Testis (tissue), 3 donors: Measurements from ENCODE around the gene MLLT1. TPM values are rescaled to one million over a fixed set of nuclear protein-coding genes. Genes with fewer than 3 reads are reported as not detected.

Experiments used
- DNase-seq: peaks from one replicate; pipeline ENCODE4 v3.0.0-alpha.2; 2019
- H3K27ac ChIP-seq, 2 donors: fragments of 200-600 bp; sonication (generic); one replicate each; pipeline ENCODE4 v1.5.1; 2019
- H3K27me3 ChIP-seq: fragments of 200-600 bp; sonication (generic); one replicate; pipeline ENCODE4 v1.5.1; 2019
- H3K36me3 ChIP-seq: fragments of 200-600 bp; sonication (generic); one replicate; pipeline ENCODE4 v1.5.1; 2017; ENCODE audit warnings: low read depth; ENCODE audit errors: missing control alignments
- H3K4me1 ChIP-seq: fragments of 200-600 bp; sonication (generic); one replicate; pipeline ENCODE4 v1.5.1; 2019
- H3K4me3 ChIP-seq, 2 donors: fragments of 200-600 bp; sonication (generic); one replicate each; pipeline ENCODE4 v1.5.1; 2017 to 2019
- H3K9me3 ChIP-seq: fragments of 200-600 bp; sonication (generic); one replicate; pipeline ENCODE4 v1.5.1; 2017
- POLR2A ChIP-seq: fragments of 450-650 bp; IDR thresholded peaks from one replicate; pipeline ENCODE4 v1.6.1; 2017; ENCODE audit warnings: antibody characterized with exemption, mild to moderate bottlenecking, moderate library complexity
- WGBS, 2 donors: methylation state at CpG; one replicate each; pipeline ENCODE4 v1.1.5; 2018; 5-methylcytosine and 5-hydroxymethylcytosine counted together
- intact Hi-C: fragments of 100-400 bp; cut with DNase I; formaldehyde crosslinking; loops from one replicate; pipeline ENCODE4 v1.15.1; 2023; ENCODE audit warnings: low total_unique reads
- polyA plus RNA-seq: library from polyadenylated mRNA; stranded (reverse); fragments of 350-450 nt; fragmentation: Illumina TruSeq; extraction: RNeasy Lipid Tissue Mini Kit (QIAGEN cat#74804); gene quantifications from one replicate; pipeline ENCODE4 v1.2.3, GENCODE V29; 2014; ENCODE audit warnings: low read depth, low replicate concordance; ENCODE audit not compliant: insufficient read depth
- total RNA-seq, 2 donors: library from RNA; depleted of rRNA; stranded (reverse); fragments of >200 nt; gene quantifications; one replicate each; pipeline ENCODE4 v1.2.3, GENCODE V29; 2016
- TF ChIP-seq, protein P1 (sequence below), 3 experiments: fragments of 450-650 bp in 2 of 3; fragments of 200-600 bp in 1 of 3; sonication (generic) in 1 of 3; IDR thresholded peaks; one replicate each; pipeline ENCODE4 v1.5.1; 2016 to 2019; ENCODE audit warnings: antibody characterized with exemption in 3 of 3, mild to moderate bottlenecking in 2 of 3, moderate library complexity in 1 of 3

MLLT1 gene
- total and polyA plus RNA-seq, 3 donors from 2014 or later, result 17.3 to 32.0 (median 22.4) TPM

DNA sequence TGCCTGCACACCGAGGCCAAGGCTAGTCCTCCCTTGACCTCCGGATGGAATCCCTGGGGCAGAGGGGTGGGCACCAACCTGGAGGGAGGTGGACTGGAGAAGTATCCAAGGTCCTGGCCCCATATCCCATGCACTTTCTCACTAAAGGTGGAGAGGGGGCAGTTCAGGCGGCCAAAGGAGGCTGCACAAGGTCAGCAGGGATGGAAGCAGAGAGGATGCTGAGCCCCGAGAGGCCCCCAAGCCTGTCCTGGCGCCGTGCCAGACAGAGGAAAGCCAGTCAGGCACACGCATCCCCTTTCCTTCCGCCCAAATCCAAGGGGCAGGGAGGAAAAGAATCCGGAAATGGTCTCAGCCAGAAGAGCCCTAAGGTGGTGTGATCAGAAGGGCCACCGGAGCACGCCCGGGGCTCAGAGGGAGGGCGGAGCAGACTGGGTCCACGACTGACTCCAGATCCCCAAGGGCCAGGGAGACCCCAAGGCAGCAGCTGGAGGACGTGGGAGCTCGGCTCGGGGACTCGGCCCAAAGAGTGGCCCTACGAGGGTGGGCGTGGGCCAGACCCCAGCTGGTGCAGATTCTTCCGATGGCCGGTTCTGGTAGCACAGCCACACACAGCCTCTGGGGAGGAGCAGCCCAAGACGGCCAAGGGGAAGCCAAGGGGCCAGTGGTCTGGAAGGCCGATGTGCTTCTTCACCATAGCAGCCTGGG lies 60.0 kb downstream of the MLLT1 start:
- intact Hi-C loops, result loop anchor here (5.0 kb wide), 1 partner anchor 58 kb away; the partner anchor contains the start of gene MLLT1
- no peaks in the 10 kb centered on the region for H3K36me3 ChIP-seq

GRCh38 chr19:6219147-6219525 lies 60.6 kb downstream of the MLLT1 start:
- Histone ChIP-seq H3K4me3 (no peak overlapping the region), H3K36me3 (no peaks in the 10 kb centered on the region), H3K9me3 (no peaks in the 10 kb centered on the region), H3K27me3 (no peaks in the 10 kb centered on the region), H3K27ac (no peak overlapping the region), H3K4me1 (peaks cover 55% of the 10 kb centered on the region)
- TF ChIP-seq, protein P1, sequence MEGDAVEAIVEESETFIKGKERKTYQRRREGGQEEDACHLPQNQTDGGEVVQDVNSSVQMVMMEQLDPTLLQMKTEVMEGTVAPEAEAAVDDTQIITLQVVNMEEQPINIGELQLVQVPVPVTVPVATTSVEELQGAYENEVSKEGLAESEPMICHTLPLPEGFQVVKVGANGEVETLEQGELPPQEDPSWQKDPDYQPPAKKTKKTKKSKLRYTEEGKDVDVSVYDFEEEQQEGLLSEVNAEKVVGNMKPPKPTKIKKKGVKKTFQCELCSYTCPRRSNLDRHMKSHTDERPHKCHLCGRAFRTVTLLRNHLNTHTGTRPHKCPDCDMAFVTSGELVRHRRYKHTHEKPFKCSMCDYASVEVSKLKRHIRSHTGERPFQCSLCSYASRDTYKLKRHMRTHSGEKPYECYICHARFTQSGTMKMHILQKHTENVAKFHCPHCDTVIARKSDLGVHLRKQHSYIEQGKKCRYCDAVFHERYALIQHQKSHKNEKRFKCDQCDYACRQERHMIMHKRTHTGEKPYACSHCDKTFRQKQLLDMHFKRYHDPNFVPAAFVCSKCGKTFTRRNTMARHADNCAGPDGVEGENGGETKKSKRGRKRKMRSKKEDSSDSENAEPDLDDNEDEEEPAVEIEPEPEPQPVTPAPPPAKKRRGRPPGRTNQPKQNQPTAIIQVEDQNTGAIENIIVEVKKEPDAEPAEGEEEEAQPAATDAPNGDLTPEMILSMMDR (IDR thresholded peaks at IDR 0.05), result no peak
- no peak for TF ChIP-seq POLR2A
- intact Hi-C loops, result no loop called here
- 81 to 86% methylated on average over 7 to 8 of the region's 8 CpGs for WGBS, 2 donors
- DNase-seq, result no peak

More for the DNA sequence above, 60.0 kb downstream of the MLLT1 start:
- Histone ChIP-seq H3K27ac (peak overlapping the region in 1 of 2 donors; percentile 59), H3K9me3 (no peaks in the 10 kb centered on the region), H3K4me1 (peaks cover 55% of the 10 kb centered on the region), H3K27me3 (no peaks in the 10 kb centered on the region), H3K4me3 (no peak overlapping the region)
- 66 to 71% methylated on average over 13 to 24 of the region's 24 CpGs for WGBS, 2 donors
- TF ChIP-seq, protein P1 (IDR thresholded peaks at IDR 0.05), result no peak
- TF ChIP-seq POLR2A, result no peak
- DNase-seq, result no peak

DNA sequence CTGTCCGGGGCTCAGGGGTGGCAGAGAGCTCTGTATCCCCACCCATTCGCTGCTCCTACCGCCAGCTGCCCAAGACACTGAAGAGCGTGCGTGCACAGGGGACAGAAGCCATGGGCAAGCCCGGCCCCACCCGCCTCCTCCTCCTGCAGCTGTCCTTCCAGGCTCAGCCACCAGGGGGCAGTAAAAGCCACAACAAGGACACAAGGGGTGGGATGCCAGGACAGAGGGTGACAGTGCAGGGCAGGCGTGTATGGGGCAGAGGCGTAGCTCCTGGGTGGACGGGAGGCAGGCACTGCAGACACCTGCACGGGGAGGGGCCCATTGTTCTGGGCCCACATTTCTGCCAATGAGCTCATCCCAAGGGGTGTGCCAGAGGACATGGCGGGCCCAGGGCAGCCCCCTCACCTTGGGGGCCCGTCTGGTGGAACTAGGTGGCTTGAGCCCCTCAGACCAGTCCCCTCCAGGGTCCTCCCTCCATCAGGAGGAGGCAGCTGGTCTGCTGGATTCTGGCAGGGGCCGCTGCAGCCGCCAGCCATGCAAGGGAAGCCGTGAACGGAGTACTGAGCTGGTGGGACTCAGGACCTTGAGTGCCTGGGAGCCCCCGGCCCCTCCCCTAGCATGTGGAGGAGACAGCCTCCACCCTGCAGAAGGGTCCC lies 61.2 kb downstream of the MLLT1 start:
- peak; percentile 93 for DNase-seq
- Histone ChIP-seq H3K4me3 (no peak overlapping the region), H3K27ac (no peak overlapping the region), H3K4me1 (peaks cover 55% of the 10 kb centered on the region), H3K9me3 (no peaks in the 10 kb centered on the region), H3K36me3 (no peaks in the 10 kb centered on the region), H3K27me3 (no peaks in the 10 kb centered on the region)
- intact Hi-C loops, result no loop called here
- no peak for TF ChIP-seq POLR2A
- TF ChIP-seq, protein P1 (IDR thresholded peaks at IDR 0.05), result peak; percentile 96 to 99 (median 98)
- WGBS, 2 donors, result 29 to 52% methylated on average over 6 to 18 of the region's 18 CpGs

DNA sequence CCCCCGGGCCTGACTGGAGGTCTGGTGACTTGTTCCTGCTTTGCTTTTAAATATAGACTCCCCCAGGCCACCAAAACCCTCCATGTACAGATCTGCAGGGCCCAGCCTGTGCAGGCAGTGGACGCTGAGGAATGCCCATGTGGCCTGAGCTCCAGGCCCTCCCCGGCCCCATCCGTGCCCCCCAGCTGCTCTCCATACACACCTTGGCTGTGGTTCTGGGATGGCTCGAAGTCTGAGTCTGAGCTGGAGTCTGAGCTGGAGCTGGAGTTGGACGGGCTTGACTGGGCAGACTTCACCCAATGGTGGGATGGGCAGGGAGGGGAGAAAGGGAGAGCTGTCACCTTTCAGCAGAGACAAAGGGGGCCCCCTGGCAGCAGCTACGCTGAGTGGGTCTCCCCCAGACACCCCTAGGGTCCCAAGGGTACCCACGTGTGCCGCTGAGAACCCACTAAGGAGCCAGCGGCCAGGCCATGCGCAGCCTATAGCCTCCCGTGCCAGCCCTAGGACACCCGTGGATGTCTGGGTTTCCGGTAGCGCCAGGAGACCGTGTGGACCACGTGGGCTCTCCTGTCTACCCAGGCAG lies 61.9 kb downstream of the MLLT1 start:
- no peaks in the 10 kb centered on the region for H3K9me3 ChIP-seq
- H3K27ac ChIP-seq, result no peak overlapping the region
- DNase-seq, result no peak
- intact Hi-C loops, result no loop called here
- 71 to 76% methylated on average over 8 to 17 of the region's 17 CpGs for WGBS, 2 donors
- H3K4me3 ChIP-seq, result no peak overlapping the region
- peaks cover 53% of the 10 kb centered on the region for H3K4me1 ChIP-seq
- H3K27me3 ChIP-seq, result no peaks in the 10 kb centered on the region
- H3K36me3 ChIP-seq, result no peaks in the 10 kb centered on the region
- TF ChIP-seq POLR2A, result no peak
- TF ChIP-seq, protein P1 (IDR thresholded peaks at IDR 0.05), result no peak
